H1 (cell line): ENCODE measurements around the gene MAP1LC3A. TPM values are rescaled to one million over a fixed set of nuclear protein-coding genes. Genes with fewer than 3 reads are reported as not detected.

ENCODE experiments used
- EGR1 ChIP-seq: IDR thresholded peaks from 2 replicates; pipeline ENCODE4 v1.6.1; 2011; ENCODE audit warnings: low read depth, low read length, borderline replicate concordance
- EZH2 ChIP-seq: fragments of 200-600 bp; sonication (generic); IDR thresholded peaks from 2 replicates; pipeline ENCODE4 v1.7.1; 2012; ENCODE audit warnings: low read depth, mild to moderate bottlenecking, moderate library complexity, low read length, inconsistent platforms; ENCODE audit not compliant: severe bottlenecking
- KDM1A ChIP-seq: fragments of 200-600, 300-600 bp; sonication (generic); IDR thresholded peaks from 2 replicates; pipeline ENCODE4 v1.7.1; 2016; ENCODE audit warnings: mild to moderate bottlenecking, low read length, borderline replicate concordance
- POLR2AphosphoS5 ChIP-seq: IDR thresholded peaks from 2 replicates; pipeline ENCODE4 v1.6.1; 2011; ENCODE audit warnings: low read depth, low read length
- RNF2 ChIP-seq: fragments of 200-900, 300-1000 bp; sonication (generic); IDR thresholded peaks from 2 replicates; pipeline ENCODE4 v1.7.1; 2016; ENCODE audit warnings: borderline replicate concordance, low read depth, mild to moderate bottlenecking, antibody characterized with exemption, low read length; ENCODE audit not compliant: poor library complexity, severe bottlenecking; ENCODE audit errors: missing control alignments
- SP2 ChIP-seq: IDR thresholded peaks from 2 replicates; pipeline ENCODE4 v1.6.1; 2012; ENCODE audit warnings: mild to moderate bottlenecking, low read length, inconsistent platforms
- TEAD4 ChIP-seq: IDR thresholded peaks from 2 replicates; pipeline ENCODE4 v1.6.1; 2012; ENCODE audit warnings: low read depth, low read length, inconsistent platforms, mixed read lengths
- polyA plus RNA-seq, 7 experiments: library from polyadenylated mRNA; depleted of rRNA in 3 of 7; stranded (reverse) in 5 of 7; unstranded in 2 of 7; fragments of >200 nt in 5 of 7; fragments of 200-250 nt in 2 of 7; gene quantifications; 1 replicate in 5 of 7; 2 replicates in 1 of 7; 4 replicates in 1 of 7; pipeline versions ENCODE4 v1.2.1 to v1.2.3, GENCODE V29; 2011 to 2013; ENCODE audit warnings: missing spikeins in 2 of 7, mixed read lengths in 2 of 7
- total RNA-seq: library from RNA; stranded (reverse); fragmentation: NEBNext Ultra II Directional; extraction: Animal tissue kit (Norgen Biotek cat#: 25700); gene quantifications from 2 replicates; pipeline ENCODE4 v1.2.1, GENCODE V29; 2021
- TF ChIP-seq, protein P1 (sequence below): fragments of 300-600 bp; sonication (generic); IDR thresholded peaks from 2 replicates; pipeline ENCODE4 v1.7.1; 2012; ENCODE audit warnings: low read length, moderate library complexity, mild to moderate bottlenecking, inconsistent platforms; ENCODE audit not compliant: insufficient replicate concordance

Gene MAP1LC3A
- total and polyA plus RNA-seq, 2 of the 8 experiments (the other 6 are each of a cell fraction or from before 2014, with no cell fraction given) = 5.0 to 6.1 TPM

- TF ChIP-seq, protein P1, sequence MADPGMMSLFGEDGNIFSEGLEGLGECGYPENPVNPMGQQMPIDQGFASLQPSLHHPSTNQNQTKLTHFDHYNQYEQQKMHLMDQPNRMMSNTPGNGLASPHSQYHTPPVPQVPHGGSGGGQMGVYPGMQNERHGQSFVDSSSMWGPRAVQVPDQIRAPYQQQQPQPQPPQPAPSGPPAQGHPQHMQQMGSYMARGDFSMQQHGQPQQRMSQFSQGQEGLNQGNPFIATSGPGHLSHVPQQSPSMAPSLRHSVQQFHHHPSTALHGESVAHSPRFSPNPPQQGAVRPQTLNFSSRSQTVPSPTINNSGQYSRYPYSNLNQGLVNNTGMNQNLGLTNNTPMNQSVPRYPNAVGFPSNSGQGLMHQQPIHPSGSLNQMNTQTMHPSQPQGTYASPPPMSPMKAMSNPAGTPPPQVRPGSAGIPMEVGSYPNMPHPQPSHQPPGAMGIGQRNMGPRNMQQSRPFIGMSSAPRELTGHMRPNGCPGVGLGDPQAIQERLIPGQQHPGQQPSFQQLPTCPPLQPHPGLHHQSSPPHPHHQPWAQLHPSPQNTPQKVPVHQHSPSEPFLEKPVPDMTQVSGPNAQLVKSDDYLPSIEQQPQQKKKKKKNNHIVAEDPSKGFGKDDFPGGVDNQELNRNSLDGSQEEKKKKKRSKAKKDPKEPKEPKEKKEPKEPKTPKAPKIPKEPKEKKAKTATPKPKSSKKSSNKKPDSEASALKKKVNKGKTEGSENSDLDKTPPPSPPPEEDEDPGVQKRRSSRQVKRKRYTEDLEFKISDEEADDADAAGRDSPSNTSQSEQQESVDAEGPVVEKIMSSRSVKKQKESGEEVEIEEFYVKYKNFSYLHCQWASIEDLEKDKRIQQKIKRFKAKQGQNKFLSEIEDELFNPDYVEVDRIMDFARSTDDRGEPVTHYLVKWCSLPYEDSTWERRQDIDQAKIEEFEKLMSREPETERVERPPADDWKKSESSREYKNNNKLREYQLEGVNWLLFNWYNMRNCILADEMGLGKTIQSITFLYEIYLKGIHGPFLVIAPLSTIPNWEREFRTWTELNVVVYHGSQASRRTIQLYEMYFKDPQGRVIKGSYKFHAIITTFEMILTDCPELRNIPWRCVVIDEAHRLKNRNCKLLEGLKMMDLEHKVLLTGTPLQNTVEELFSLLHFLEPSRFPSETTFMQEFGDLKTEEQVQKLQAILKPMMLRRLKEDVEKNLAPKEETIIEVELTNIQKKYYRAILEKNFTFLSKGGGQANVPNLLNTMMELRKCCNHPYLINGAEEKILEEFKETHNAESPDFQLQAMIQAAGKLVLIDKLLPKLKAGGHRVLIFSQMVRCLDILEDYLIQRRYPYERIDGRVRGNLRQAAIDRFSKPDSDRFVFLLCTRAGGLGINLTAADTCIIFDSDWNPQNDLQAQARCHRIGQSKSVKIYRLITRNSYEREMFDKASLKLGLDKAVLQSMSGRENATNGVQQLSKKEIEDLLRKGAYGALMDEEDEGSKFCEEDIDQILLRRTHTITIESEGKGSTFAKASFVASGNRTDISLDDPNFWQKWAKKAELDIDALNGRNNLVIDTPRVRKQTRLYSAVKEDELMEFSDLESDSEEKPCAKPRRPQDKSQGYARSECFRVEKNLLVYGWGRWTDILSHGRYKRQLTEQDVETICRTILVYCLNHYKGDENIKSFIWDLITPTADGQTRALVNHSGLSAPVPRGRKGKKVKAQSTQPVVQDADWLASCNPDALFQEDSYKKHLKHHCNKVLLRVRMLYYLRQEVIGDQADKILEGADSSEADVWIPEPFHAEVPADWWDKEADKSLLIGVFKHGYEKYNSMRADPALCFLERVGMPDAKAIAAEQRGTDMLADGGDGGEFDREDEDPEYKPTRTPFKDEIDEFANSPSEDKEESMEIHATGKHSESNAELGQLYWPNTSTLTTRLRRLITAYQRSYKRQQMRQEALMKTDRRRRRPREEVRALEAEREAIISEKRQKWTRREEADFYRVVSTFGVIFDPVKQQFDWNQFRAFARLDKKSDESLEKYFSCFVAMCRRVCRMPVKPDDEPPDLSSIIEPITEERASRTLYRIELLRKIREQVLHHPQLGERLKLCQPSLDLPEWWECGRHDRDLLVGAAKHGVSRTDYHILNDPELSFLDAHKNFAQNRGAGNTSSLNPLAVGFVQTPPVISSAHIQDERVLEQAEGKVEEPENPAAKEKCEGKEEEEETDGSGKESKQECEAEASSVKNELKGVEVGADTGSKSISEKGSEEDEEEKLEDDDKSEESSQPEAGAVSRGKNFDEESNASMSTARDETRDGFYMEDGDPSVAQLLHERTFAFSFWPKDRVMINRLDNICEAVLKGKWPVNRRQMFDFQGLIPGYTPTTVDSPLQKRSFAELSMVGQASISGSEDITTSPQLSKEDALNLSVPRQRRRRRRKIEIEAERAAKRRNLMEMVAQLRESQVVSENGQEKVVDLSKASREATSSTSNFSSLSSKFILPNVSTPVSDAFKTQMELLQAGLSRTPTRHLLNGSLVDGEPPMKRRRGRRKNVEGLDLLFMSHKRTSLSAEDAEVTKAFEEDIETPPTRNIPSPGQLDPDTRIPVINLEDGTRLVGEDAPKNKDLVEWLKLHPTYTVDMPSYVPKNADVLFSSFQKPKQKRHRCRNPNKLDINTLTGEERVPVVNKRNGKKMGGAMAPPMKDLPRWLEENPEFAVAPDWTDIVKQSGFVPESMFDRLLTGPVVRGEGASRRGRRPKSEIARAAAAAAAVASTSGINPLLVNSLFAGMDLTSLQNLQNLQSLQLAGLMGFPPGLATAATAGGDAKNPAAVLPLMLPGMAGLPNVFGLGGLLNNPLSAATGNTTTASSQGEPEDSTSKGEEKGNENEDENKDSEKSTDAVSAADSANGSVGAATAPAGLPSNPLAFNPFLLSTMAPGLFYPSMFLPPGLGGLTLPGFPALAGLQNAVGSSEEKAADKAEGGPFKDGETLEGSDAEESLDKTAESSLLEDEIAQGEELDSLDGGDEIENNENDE = no peak
- TF ChIP-seq EGR1 (no peak), KDM1A (no peak), SP2 (no peak), POLR2AphosphoS5 (no peak), RNF2 (no peak), TEAD4 (no peak), EZH2 (no peak)
Observed at GRCh38 chr20:34578025-34578424, 19.5 kb downstream of the MAP1LC3A start (continued).
